Measurements from ENCODE around the gene GPHA2.

Gene GPHA2

GRCh38 chr11:64936539-64936938 is 846 bp upstream of the GPHA2 start:
- no peak for ATAC-seq (ENCODE audit: low read depth)
- H3K9me3 Mint-ChIP-seq = no peaks in the 10 kb centered on the region
- no peak overlapping the region for H3K4me3 Mint-ChIP-seq
- H3K27me3 Mint-ChIP-seq = peaks cover 2% of the 10 kb centered on the region
- H3K36me3 Mint-ChIP-seq = peaks cover 14% of the 10 kb centered on the region
- no peak for DNase-seq (ENCODE audit: low spot score in 2 of 2)
- H3K27ac Mint-ChIP-seq = no peak overlapping the region
- no peaks in the 10 kb centered on the region for H3K4me1 Mint-ChIP-seq

- no peaks in the 10 kb centered on the region for H3K4me1 Mint-ChIP-seq
- no peak overlapping the region for H3K27ac Mint-ChIP-seq
- H3K27me3 Mint-ChIP-seq = no peaks in the 10 kb centered on the region
- ATAC-seq (ENCODE audit: low read depth) (no peak), DNase-seq (ENCODE audit: low spot score in 2 of 2) (no peak)
- no peak overlapping the region for H3K4me3 Mint-ChIP-seq
- H3K9me3 Mint-ChIP-seq = no peaks in the 10 kb centered on the region
- peaks cover 18% of the 10 kb centered on the region for H3K36me3 Mint-ChIP-seq
Observed at GRCh38 chr11:64934682-64935358, 873 bp downstream of the GPHA2 start.

GRCh38 chr11:64933935-64934681 is 1.6 kb downstream of the GPHA2 start:
- peaks cover 18% of the 10 kb centered on the region for H3K36me3 Mint-ChIP-seq
- no peaks in the 10 kb centered on the region for H3K4me1 Mint-ChIP-seq
- ATAC-seq (ENCODE audit: low read depth) (no peak), DNase-seq (ENCODE audit: low spot score in 2 of 2) (no peak)
- H3K27me3 Mint-ChIP-seq = no peaks in the 10 kb centered on the region
- no peaks in the 10 kb centered on the region for H3K9me3 Mint-ChIP-seq
- H3K4me3 Mint-ChIP-seq = no peak overlapping the region
- no peak overlapping the region for H3K27ac Mint-ChIP-seq

GRCh38 chr11:64933213-64933934 is 2.3 kb downstream of the GPHA2 start:
- no peak overlapping the region for H3K4me3 Mint-ChIP-seq
- no peak for ATAC-seq (ENCODE audit: low read depth)
- H3K27ac Mint-ChIP-seq = no peak overlapping the region
- no peak for DNase-seq (ENCODE audit: low spot score in 2 of 2)
- H3K36me3 Mint-ChIP-seq = peaks cover 18% of the 10 kb centered on the region
- no peaks in the 10 kb centered on the region for H3K27me3 Mint-ChIP-seq
- no peaks in the 10 kb centered on the region for H3K9me3 Mint-ChIP-seq
- no peaks in the 10 kb centered on the region for H3K4me1 Mint-ChIP-seq

- no peak overlapping the region for H3K4me3 Mint-ChIP-seq
- H3K9me3 Mint-ChIP-seq = no peaks in the 10 kb centered on the region
- ATAC-seq (ENCODE audit: low read depth) = no peak
- peaks cover 18% of the 10 kb centered on the region for H3K36me3 Mint-ChIP-seq
- no peak for DNase-seq (ENCODE audit: low spot score in 2 of 2)
- no peaks in the 10 kb centered on the region for H3K4me1 Mint-ChIP-seq
- no peaks in the 10 kb centered on the region for H3K27me3 Mint-ChIP-seq
- no peak overlapping the region for H3K27ac Mint-ChIP-seq
Observed at GRCh38 chr11:64932324-64932723, 3.4 kb downstream of the GPHA2 start.

GRCh38 chr11:64931290-64931689 is 4.4 kb downstream of the GPHA2 start:
- Mint-ChIP-seq H3K4me1 (no peaks in the 10 kb centered on the region), H3K9me3 (no peaks in the 10 kb centered on the region), H3K36me3 (peaks cover 18% of the 10 kb centered on the region), H3K27ac (no peak overlapping the region), H3K4me3 (no peak overlapping the region), H3K27me3 (no peaks in the 10 kb centered on the region)
- DNase-seq (ENCODE audit: low spot score in 2 of 2) = no peak
- ATAC-seq (ENCODE audit: low read depth) = no peak

- Mint-ChIP-seq H3K4me3 (no peak overlapping the region), H3K36me3 (peaks cover 18% of the 10 kb centered on the region), H3K27me3 (no peaks in the 10 kb centered on the region), H3K9me3 (no peaks in the 10 kb centered on the region), H3K4me1 (no peaks in the 10 kb centered on the region), H3K27ac (no peak overlapping the region)
- ATAC-seq (ENCODE audit: low read depth) (no peak), DNase-seq (ENCODE audit: low spot score in 2 of 2) (no peak)
Observed at GRCh38 chr11:64930340-64930739, 5.4 kb downstream of the GPHA2 start.

- DNase-seq (ENCODE audit: low spot score in 2 of 2) (no peak), ATAC-seq (ENCODE audit: low read depth) (no peak)
- H3K27ac Mint-ChIP-seq = no peak overlapping the region
- H3K4me3 Mint-ChIP-seq = no peak overlapping the region
- peaks cover 18% of the 10 kb centered on the region for H3K36me3 Mint-ChIP-seq
- no peaks in the 10 kb centered on the region for H3K27me3 Mint-ChIP-seq
- no peaks in the 10 kb centered on the region for H3K9me3 Mint-ChIP-seq
- H3K4me1 Mint-ChIP-seq = peaks cover 4% of the 10 kb centered on the region
Observed at GRCh38 chr11:64929625-64930024, 6.1 kb downstream of the GPHA2 start.

- ATAC-seq (ENCODE audit: low read depth) (no peak), DNase-seq (ENCODE audit: low spot score in 2 of 2) (no peak)
- H3K36me3 Mint-ChIP-seq = peaks cover 15% of the 10 kb centered on the region
- H3K9me3 Mint-ChIP-seq = no peaks in the 10 kb centered on the region
- no peak overlapping the region for H3K27ac Mint-ChIP-seq
- no peaks in the 10 kb centered on the region for H3K27me3 Mint-ChIP-seq
- no peak overlapping the region for H3K4me3 Mint-ChIP-seq
- peaks cover 7% of the 10 kb centered on the region for H3K4me1 Mint-ChIP-seq
Observed at GRCh38 chr11:64928957-64929356, 6.7 kb downstream of the GPHA2 start.

- Mint-ChIP-seq H3K36me3 (peaks cover 4% of the 10 kb centered on the region), H3K27ac (no peak overlapping the region), H3K4me3 (peak overlapping the region; percentile 41), H3K27me3 (no peaks in the 10 kb centered on the region), H3K9me3 (no peaks in the 10 kb centered on the region), H3K4me1 (peaks cover 9% of the 10 kb centered on the region)
- DNase-seq (ENCODE audit: low spot score in 2 of 2) = no peak
- no peak for ATAC-seq (ENCODE audit: low read depth)
Observed at GRCh38 chr11:64926689-64927088, 9.0 kb downstream of the GPHA2 start.

GRCh38 chr11:64925536-64926436 is 9.9 kb downstream of the GPHA2 start:
- peak overlapping the region; percentile 99 for H3K4me3 Mint-ChIP-seq
- DNase-seq (ENCODE audit: low spot score in 2 of 2) = no peak
- no peaks in the 10 kb centered on the region for H3K27me3 Mint-ChIP-seq
- peaks cover 4% of the 10 kb centered on the region for H3K36me3 Mint-ChIP-seq
- H3K4me1 Mint-ChIP-seq = peaks cover 9% of the 10 kb centered on the region
- no peak for ATAC-seq (ENCODE audit: low read depth)
- H3K27ac Mint-ChIP-seq = no peak overlapping the region
- H3K9me3 Mint-ChIP-seq = no peaks in the 10 kb centered on the region

GRCh38 chr11:64924910-64925284 is 10.8 kb downstream of the GPHA2 start:
- H3K9me3 Mint-ChIP-seq = no peaks in the 10 kb centered on the region
- H3K36me3 Mint-ChIP-seq = no peaks in the 10 kb centered on the region
- H3K4me3 Mint-ChIP-seq = peak overlapping the region; percentile 99
- DNase-seq (ENCODE audit: low spot score in 2 of 2) (no peak), ATAC-seq (ENCODE audit: low read depth) (no peak)
- H3K27me3 Mint-ChIP-seq = no peaks in the 10 kb centered on the region
- peaks cover 9% of the 10 kb centered on the region for H3K4me1 Mint-ChIP-seq
- peak overlapping the region; percentile 90 for H3K27ac Mint-ChIP-seq

GRCh38 chr11:64923944-64924909 is 11.5 kb downstream of the GPHA2 start, which contains the start of gene PPP2R5B:
Gene PPP2R5B (plus strand): TSS chr11:64924689. CDS start chr11:64925735, 1,046 bp downstream.
- H3K4me1 Mint-ChIP-seq = peaks cover 9% of the 10 kb centered on the region
- peak within 1 kb of the TSS; percentile 90 for H3K27ac Mint-ChIP-seq
- DNase-seq (ENCODE audit: low spot score in 2 of 2) (peak; percentile 82), ATAC-seq (ENCODE audit: low read depth) (peak; percentile 90)
- H3K27me3 Mint-ChIP-seq = no peaks in the 10 kb centered on the region
- H3K4me3 Mint-ChIP-seq = peak within 1 kb of the TSS; percentile 99
- H3K36me3 Mint-ChIP-seq = no peaks in the 10 kb centered on the region
- no peaks in the 10 kb centered on the region for H3K9me3 Mint-ChIP-seq

Data from memory B cell (primary cell).